GM23338 (cell line): ENCODE measurements around the gene SNX32. TPM values are rescaled to one million over a fixed set of nuclear protein-coding genes. Genes with fewer than 3 reads are reported as not detected.

ENCODE experiments used
- ATAC-seq: fragments of 200-7000 bp; cut with Tn5 transposase; 3 replicates; pipeline ENCODE4 v1.9.1; 2020
- DNase-seq: peaks from one replicate; pipeline ENCODE4 v3.0.0-alpha.2; 2015; ENCODE audit warnings: low spot score
- H2AFZ ChIP-seq: fragments of 200-600 bp; sonication (generic); 2 replicates; pipeline ENCODE4 v1.8.0; 2016; ENCODE audit warnings: antibody characterized with exemption, mild to moderate bottlenecking, moderate library complexity
- H3F3A ChIP-seq: fragments of 200-600 bp; sonication (generic); replicated peaks from 2 replicates; pipeline ENCODE4 v1.8.0; 2017; ENCODE audit warnings: antibody characterized with exemption, mixed run types, low read depth
- H3K27ac ChIP-seq: fragments of 200-600 bp; sonication (generic); 2 replicates; pipeline ENCODE4 v1.6.1; 2016; ENCODE audit warnings: low read depth
- H3K27me3 ChIP-seq: fragments of 200-600 bp; sonication (generic); 2 replicates; pipeline ENCODE4 v1.8.0; 2016; ENCODE audit warnings: mild to moderate bottlenecking, mixed run types, moderate library complexity; ENCODE audit not compliant: insufficient read depth
- H3K36me3 ChIP-seq: fragments of 200-600 bp; sonication (generic); 2 replicates; pipeline ENCODE4 v1.8.0; 2016; ENCODE audit warnings: mild to moderate bottlenecking; ENCODE audit not compliant: insufficient read depth
- H3K4me1 ChIP-seq: fragments of 200-600 bp; sonication (generic); 2 replicates; pipeline ENCODE4 v1.8.0; 2016; ENCODE audit warnings: mild to moderate bottlenecking, moderate library complexity; ENCODE audit not compliant: insufficient read depth
- H3K4me2 ChIP-seq: fragments of 200-600 bp; sonication (generic); 2 replicates; pipeline ENCODE4 v1.7.1; 2017; ENCODE audit warnings: mixed run types
- H3K4me3 ChIP-seq: fragments of 200-600 bp; sonication (generic); 2 replicates; pipeline ENCODE4 v1.6.1; 2016; ENCODE audit warnings: mixed run types
- H3K79me2 ChIP-seq: fragments of 200-600 bp; sonication (generic); replicated peaks from 2 replicates; pipeline ENCODE4 v1.8.0; 2017; ENCODE audit warnings: mild to moderate bottlenecking; ENCODE audit not compliant: insufficient read depth
- H3K9me2 ChIP-seq: fragments of 200-600 bp; sonication (generic); 2 replicates; pipeline ENCODE4 v1.8.0; 2017; ENCODE audit not compliant: insufficient read depth
- H4K20me1 ChIP-seq: fragments of 200-600 bp; sonication (generic); replicated peaks from 2 replicates; pipeline ENCODE4 v1.8.0; 2017; ENCODE audit warnings: mild to moderate bottlenecking; ENCODE audit not compliant: insufficient read depth
- H3K27ac Mint-ChIP-seq: 2 replicates; pipeline ENCODE4 v1.8.0; 2020; ENCODE audit warnings: inconsistent platforms, mild to moderate bottlenecking, moderate library complexity, mixed read lengths
- H3K27me3 Mint-ChIP-seq: 3 replicates; pipeline ENCODE4 v1.8.0; 2022; ENCODE audit warnings: low read depth, mild to moderate bottlenecking, moderate library complexity, mixed read lengths, inconsistent platforms; ENCODE audit not compliant: insufficient read depth, poor library complexity
- H3K36me3 Mint-ChIP-seq: 3 replicates; pipeline ENCODE4 v1.8.0; 2021; ENCODE audit warnings: low read depth, mild to moderate bottlenecking, inconsistent platforms, moderate library complexity, mixed read lengths
- H3K4me1 Mint-ChIP-seq: 3 replicates; pipeline ENCODE4 v1.8.0; 2020; ENCODE audit warnings: mild to moderate bottlenecking, inconsistent platforms, mixed read lengths
- H3K4me3 Mint-ChIP-seq: 3 replicates; pipeline ENCODE4 v1.8.0; 2021; ENCODE audit warnings: moderate library complexity, mild to moderate bottlenecking, inconsistent platforms, mixed read lengths
- H3K9me3 Mint-ChIP-seq: 3 replicates; pipeline ENCODE4 v1.8.0; 2020; ENCODE audit warnings: moderate library complexity, mild to moderate bottlenecking, inconsistent platforms, mixed read lengths
- CREB1 ChIP-seq: fragments of 250-450 bp; sonication (Bioruptor Pico); IDR thresholded peaks from 2 replicates; pipeline ENCODE4 v1.5.0; 2020; ENCODE audit warnings: low read depth, mild to moderate bottlenecking, moderate library complexity
- CTCF ChIP-seq, 2 experiments: fragments of 200-600 bp in 1 of 2; sonication (generic) in 1 of 2; conservative IDR thresholded peaks; 2 replicates each; pipeline versions ENCODE4 v1.5.1 to v1.6.1; 2016 to 2017; ENCODE audit warnings: antibody characterized with exemption in 2 of 2, low read depth in 2 of 2, mild to moderate bottlenecking in 2 of 2, moderate library complexity in 1 of 2
- ETS1 ChIP-seq: IDR thresholded peaks from 2 replicates; pipeline ENCODE4 v1.6.1; 2016; ENCODE audit warnings: antibody characterized with exemption
- EZH2phosphoT487 ChIP-seq: fragments of 200-600 bp; sonication (generic); IDR thresholded peaks from one replicate; pipeline ENCODE4 v1.8.1; 2018; ENCODE audit warnings: antibody characterized with exemption; ENCODE audit not compliant: unreplicated experiment
- JUNB ChIP-seq: IDR thresholded peaks from one replicate; pipeline ENCODE4 v1.6.1; 2016; ENCODE audit warnings: antibody characterized with exemption; ENCODE audit not compliant: unreplicated experiment
- NANOG ChIP-seq: IDR thresholded peaks from 2 replicates; pipeline ENCODE4 v1.6.1; 2016; ENCODE audit warnings: antibody characterized with exemption, borderline replicate concordance
- POLR2AphosphoS5 ChIP-seq: IDR thresholded peaks from 2 replicates; pipeline ENCODE4 v1.6.1; 2016; ENCODE audit warnings: antibody characterized with exemption, low read depth
- REST ChIP-seq: IDR thresholded peaks from one replicate; pipeline ENCODE4 v1.6.1; 2018; ENCODE audit warnings: antibody characterized with exemption; ENCODE audit not compliant: unreplicated experiment
- STAT1 ChIP-seq: IDR thresholded peaks from one replicate; pipeline ENCODE4 v1.6.1; 2016; ENCODE audit warnings: antibody characterized with exemption; ENCODE audit not compliant: unreplicated experiment
- ZNF114 ChIP-seq: fragments of 250-450 bp; sonication (Bioruptor Pico); IDR thresholded peaks from 2 replicates; pipeline ENCODE4 v1.5.0; 2020; ENCODE audit warnings: mild to moderate bottlenecking, moderate library complexity
- ZNF331 ChIP-seq: fragments of 250-450 bp; sonication (Bioruptor Pico); IDR thresholded peaks from 2 replicates; pipeline ENCODE4 v1.5.0; 2020; ENCODE audit warnings: low read depth, mild to moderate bottlenecking, moderate library complexity
- ZNF462 ChIP-seq: fragments of 250-450 bp; sonication (Bioruptor Pico); IDR thresholded peaks from 2 replicates; pipeline ENCODE4 v1.5.0; 2020; ENCODE audit warnings: mild to moderate bottlenecking, moderate library complexity
- polyA plus RNA-seq: library from polyadenylated mRNA; unstranded; fragments of >200 nt; fragmentation: Nextera tagmentation; extraction: Ambion mirVana; gene quantifications from 2 replicates; pipeline ENCODE4 v1.2.1, GENCODE V29; 2016
- total RNA-seq: library from RNA; depleted of rRNA; stranded (reverse); fragments of >200 nt; shearing (Covaris generic); gene quantifications from 2 replicates; pipeline ENCODE4 v1.2.3, GENCODE V29; 2014

The SNX32 gene
- total and polyA plus RNA-seq, 2 experiments from 2014 or later = 0.49 to 1.2 TPM

- H3K9me3 Mint-ChIP-seq = peaks cover 12% of the 10 kb centered on the region
- Histone ChIP-seq H3K4me2 (no peak overlapping the region), H4K20me1 (peaks cover 19% of the 10 kb centered on the region), H3K27me3 (no peaks in the 10 kb centered on the region), H3F3A (peaks cover 43% of the 10 kb centered on the region), H3K79me2 (peaks cover 18% of the 10 kb centered on the region), H2AFZ (no peak overlapping the region), H3K4me1 (no peaks in the 10 kb centered on the region; the same call in 1 of the 2 replicates), H3K36me3 (peaks cover 22% of the 10 kb centered on the region), H3K27ac (no peak overlapping the region), H3K9me2 (no peaks in the 10 kb centered on the region), H3K4me3 (no peak overlapping the region)
- DNase-seq = no peak
- no peak overlapping the region for H3K4me3 Mint-ChIP-seq
- no peak overlapping the region for H3K27ac Mint-ChIP-seq
- H3K27me3 Mint-ChIP-seq = peaks cover 51% of the 10 kb centered on the region
- H3K36me3 Mint-ChIP-seq = peaks cover 49% of the 10 kb centered on the region
- H3K4me1 Mint-ChIP-seq = peaks cover 14% of the 10 kb centered on the region; the same call in 2 of the 3 replicates
- ATAC-seq = no peak
- TF ChIP-seq POLR2AphosphoS5 (no peak), REST (no peak), ZNF114 (CRISPR knock-in tag) (no peak), ZNF462 (CRISPR knock-in tag) (no peak), NANOG (no peak), ZNF331 (CRISPR knock-in tag) (no peak), CREB1 (CRISPR knock-in tag) (no peak), CTCF (conservative IDR thresholded peaks at IDR 0.05; ENCODE audit: low read depth in 2 of 2) (no peak), STAT1 (no peak), JUNB (no peak), ETS1 (no peak), EZH2phosphoT487 (no peak)
These were observed 16.7 kb downstream of the SNX32 start for GRCh38 chr11:65850217-65851082.
